ENCODE measurements around the gene CYB561A3.

Gene CYB561A3

DNA sequence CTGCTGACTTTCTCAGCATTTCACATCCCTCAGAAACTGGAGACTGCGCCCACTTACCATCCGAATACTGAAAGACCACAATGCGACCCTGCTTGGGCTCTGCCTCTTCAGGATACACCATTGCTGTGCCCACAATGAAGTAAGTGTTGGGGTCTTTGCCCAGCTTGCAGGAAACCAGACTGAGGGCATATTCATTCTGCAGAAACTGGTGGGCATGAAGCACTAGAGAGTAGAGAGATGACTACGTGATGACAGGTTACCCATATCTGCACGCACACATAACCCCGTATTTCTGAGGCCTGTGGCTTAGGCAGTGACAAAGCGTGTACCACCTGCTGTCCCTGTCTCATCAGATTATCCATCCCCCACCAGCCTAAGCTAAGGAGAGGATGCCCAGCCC lies 51.9 kb downstream of the CYB561A3 start:
- no peak for DNase-seq

DNA sequence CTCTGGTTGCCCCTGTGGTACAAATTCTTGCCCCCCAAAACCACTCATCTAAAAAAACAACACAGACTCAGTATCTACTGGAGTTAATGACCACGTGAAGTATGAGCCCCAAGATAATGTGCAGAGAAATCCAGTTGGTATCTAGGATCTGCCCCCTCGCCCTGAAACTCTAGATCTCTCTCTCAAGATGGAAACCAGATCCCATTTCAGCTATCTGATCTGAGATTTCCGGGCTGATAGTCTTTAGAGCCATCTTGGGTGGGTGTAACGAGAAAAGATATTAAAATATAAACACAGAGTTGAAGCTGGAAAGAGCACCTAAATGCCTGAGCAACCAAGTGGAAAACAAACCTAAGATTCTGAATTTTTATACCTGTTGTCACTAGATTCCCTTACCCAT lies 52.5 kb downstream of the CYB561A3 start:
- no peak for DNase-seq

- no peak for DNase-seq
Measured at GRCh38 chr11:61307354-61307753, 54.3 kb downstream of the CYB561A3 start.

- DNase-seq, result no peak
Measured at GRCh38 chr11:61306221-61306620, 55.5 kb downstream of the CYB561A3 start.

DNA sequence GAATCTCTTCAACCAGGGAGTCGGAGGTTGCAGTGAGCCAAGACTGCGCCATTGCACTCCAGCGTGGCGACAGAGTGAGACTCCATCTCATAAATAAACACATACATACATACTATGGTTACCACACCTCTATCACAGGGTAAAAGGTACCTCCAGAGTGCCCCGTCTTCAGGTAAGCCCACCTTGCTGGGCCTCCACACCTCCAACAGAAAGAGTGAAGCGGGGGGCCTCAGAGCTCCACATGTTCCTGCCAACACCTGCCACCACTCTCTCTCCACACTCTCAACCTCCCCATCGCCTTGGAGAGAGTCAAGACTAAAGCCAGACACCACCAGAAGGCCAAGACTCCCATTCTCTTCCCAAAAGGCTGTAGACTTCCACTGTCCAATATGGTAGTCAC lies 56.3 kb downstream of the CYB561A3 start:
- DNase-seq, result no peak

DNA sequence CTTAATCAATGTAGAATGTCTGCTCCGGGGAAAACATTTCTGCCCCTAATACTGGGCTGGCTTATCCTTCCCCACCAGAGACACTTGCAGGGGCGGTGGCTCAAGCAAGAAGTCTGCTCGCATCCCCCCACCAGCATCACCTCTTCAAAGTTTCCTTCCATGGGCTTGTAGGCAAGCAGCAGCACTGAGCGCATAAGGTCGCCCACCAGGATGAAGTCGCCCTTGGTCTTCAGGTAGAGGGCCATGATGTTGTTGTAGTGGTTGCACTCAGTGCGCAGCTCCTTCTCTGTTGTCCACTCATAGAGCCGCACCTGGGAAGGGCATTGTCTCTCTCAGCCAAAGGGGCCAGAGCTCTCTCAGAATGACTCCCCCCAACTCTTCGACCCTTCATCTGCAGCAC lies 58.0 kb downstream of the CYB561A3 start:
- no peak for DNase-seq

GRCh38 chr11:61302550-61302949 lies 59.1 kb downstream of the CYB561A3 start:
- DNase-seq, result no peak
